Neutrophil (primary cell): ENCODE measurements around the gene JTB.
"Not testable (repeated sequence)": the region's sequence is repeated elsewhere in the genome, so short reads cannot be mapped to it uniquely, and the experiment has no call there.

ENCODE experiments used
- H3K27ac ChIP-seq: fragments of 200-600 bp; sonication (generic); 2 replicates; pipeline ENCODE4 v1.5.1; 2016; ENCODE audit warnings: mild to moderate bottlenecking, moderate library complexity
- H3K27me3 ChIP-seq: fragments of 200-600 bp; sonication (generic); 2 replicates; pipeline ENCODE4 v1.6.0; 2016; ENCODE audit warnings: mild to moderate bottlenecking
- H3K36me3 ChIP-seq: fragments of 200-600 bp; sonication (generic); 2 replicates; pipeline ENCODE4 v1.5.1; 2017
- H3K4me1 ChIP-seq, 2 experiments: fragments of 200-600 bp in 1 of 2; sonication (generic) in 1 of 2; 1 replicate in 1 of 2; 2 replicates in 1 of 2; pipeline versions ENCODE4 v1.5.1 to v1.6.1; 2013 to 2016; ENCODE audit warnings: low read depth in 1 of 2, low read length in 1 of 2, mild to moderate bottlenecking in 1 of 2, moderate library complexity in 1 of 2; ENCODE audit not compliant: control insufficient read depth in 1 of 2, insufficient read depth in 1 of 2
- H3K4me3 ChIP-seq, 2 experiments: fragments of 200-600 bp in 1 of 2; sonication (generic) in 1 of 2; 1 replicate in 1 of 2; 2 replicates in 1 of 2; pipeline ENCODE4 v1.5.1; 2013 to 2016; ENCODE audit warnings: low read depth in 1 of 2, low read length in 1 of 2, mild to moderate bottlenecking in 1 of 2, moderate library complexity in 1 of 2
- H3K9me3 ChIP-seq: fragments of 200-600 bp; sonication (generic); 2 replicates; pipeline ENCODE4 v1.5.1; 2016
- TF ChIP-seq, protein P1 (sequence below): fragments of 200-600 bp; sonication (generic); IDR thresholded peaks from 2 replicates; pipeline ENCODE4 v1.5.1; 2016; ENCODE audit warnings: antibody characterized with exemption

JTB gene

DNA sequence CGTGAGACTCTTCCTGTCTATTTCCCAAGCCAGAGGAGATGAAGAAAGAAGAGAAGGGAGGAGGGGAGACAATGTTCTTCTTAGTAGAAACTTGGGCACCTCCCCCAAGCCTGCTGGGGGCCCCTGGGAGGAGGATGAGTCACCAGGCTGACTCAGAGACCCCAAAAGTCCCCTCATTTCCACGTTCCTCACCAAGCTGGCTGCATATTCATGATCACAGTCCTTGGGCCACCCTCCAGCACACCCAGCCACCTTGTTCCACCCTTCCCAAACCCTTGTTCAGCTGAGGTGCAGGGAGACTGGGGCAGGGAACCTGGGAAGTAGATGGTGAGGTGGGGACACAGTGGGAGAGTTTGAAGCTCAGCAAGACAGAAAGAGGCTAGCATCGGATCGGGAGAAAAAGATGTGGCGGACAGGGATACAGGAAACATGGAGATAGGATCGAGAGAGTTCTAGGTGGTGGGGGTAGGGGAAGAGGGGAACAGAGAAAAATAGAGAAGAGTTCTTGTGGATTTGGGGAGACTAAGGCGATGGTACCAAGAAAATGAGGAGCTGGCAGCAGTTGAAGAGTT is 8.0 kb upstream of the JTB start:
- TF ChIP-seq, protein P1, sequence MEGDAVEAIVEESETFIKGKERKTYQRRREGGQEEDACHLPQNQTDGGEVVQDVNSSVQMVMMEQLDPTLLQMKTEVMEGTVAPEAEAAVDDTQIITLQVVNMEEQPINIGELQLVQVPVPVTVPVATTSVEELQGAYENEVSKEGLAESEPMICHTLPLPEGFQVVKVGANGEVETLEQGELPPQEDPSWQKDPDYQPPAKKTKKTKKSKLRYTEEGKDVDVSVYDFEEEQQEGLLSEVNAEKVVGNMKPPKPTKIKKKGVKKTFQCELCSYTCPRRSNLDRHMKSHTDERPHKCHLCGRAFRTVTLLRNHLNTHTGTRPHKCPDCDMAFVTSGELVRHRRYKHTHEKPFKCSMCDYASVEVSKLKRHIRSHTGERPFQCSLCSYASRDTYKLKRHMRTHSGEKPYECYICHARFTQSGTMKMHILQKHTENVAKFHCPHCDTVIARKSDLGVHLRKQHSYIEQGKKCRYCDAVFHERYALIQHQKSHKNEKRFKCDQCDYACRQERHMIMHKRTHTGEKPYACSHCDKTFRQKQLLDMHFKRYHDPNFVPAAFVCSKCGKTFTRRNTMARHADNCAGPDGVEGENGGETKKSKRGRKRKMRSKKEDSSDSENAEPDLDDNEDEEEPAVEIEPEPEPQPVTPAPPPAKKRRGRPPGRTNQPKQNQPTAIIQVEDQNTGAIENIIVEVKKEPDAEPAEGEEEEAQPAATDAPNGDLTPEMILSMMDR = no peak
- H3K27ac ChIP-seq = peak overlapping the region; percentile 68
- no peaks in the 10 kb centered on the region for H3K9me3 ChIP-seq
- no peaks in the 10 kb centered on the region for H3K36me3 ChIP-seq
- peak overlapping the region; percentile 43 to 58 for H3K4me3 ChIP-seq
- no peaks in the 10 kb centered on the region for H3K27me3 ChIP-seq
- H3K4me1 ChIP-seq = peaks cover 33 to 39% of the 10 kb centered on the region in 2 experiments

DNA sequence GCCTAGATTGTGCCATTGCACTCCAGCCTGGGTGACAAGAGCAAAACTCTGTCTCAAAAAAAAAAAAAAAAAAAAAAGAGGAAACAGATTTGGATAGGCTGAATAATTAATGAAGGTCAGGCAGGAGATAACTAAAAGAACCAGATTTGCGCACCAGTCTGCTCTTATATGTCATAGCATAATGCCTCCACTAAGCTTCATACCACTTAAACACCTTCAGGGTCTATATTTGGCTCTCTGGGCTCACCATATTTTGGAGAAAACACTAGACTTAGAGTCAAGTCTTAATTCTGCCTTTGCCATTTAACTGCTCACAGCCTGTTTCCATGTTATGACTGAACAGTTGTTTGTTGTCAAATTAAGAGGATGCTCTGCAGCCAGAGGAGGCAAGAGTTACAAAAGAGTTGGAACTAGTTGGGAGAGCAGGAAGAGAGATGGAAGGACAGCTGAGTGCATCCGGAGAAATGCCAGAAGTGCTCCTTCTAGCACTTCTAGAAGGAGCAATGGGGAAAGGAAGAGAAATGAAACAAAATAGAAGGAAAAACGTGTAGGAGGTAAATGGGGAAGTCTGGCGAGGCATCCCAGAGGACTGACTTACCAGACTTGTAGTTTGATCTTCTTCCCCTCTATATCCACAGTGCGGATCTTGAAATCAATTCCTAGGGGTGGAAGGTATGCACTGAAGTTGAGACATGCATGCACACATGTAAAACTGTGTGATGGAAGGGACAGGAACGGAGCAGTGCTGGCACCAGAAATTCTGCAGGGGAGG is 6.8 kb upstream of the JTB start:
- H3K4me3 ChIP-seq = no peak overlapping the region
- H3K4me1 ChIP-seq = peaks cover 27 to 34% of the 10 kb centered on the region in 2 experiments
- peak overlapping the region; percentile 68 for H3K27ac ChIP-seq
- H3K9me3 ChIP-seq = no peaks in the 10 kb centered on the region
- TF ChIP-seq, protein P1 = no peak
- H3K36me3 ChIP-seq = no peaks in the 10 kb centered on the region
- no peaks in the 10 kb centered on the region for H3K27me3 ChIP-seq

DNA sequence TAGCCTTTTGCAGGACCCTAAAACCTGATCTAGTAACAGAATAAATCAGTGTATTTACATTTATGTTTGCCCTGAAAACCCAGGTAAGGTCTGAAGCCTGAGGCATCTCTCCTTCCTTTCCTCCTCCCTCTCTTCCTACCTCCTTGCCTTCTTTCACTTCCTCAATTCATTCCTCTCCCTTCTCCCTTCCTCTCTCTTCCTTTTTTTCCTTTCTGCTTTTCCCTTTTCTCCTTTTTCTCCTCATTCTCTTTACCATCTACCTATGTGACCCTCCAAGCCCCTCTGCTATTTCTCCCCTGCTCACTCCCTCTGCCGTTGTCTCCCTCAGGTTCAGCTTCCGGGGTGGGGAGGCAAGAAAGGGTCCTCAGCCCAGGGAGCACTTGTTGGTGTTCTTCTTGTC is 4.3 kb upstream of the JTB start:
- peaks cover 32 to 41% of the 10 kb centered on the region in 2 experiments for H3K4me1 ChIP-seq
- not testable (repeated sequence) for H3K27me3 ChIP-seq, H3K9me3 ChIP-seq, H3K4me3 ChIP-seq, H3K36me3 ChIP-seq
- peak overlapping the region; percentile 25 for H3K27ac ChIP-seq

DNA sequence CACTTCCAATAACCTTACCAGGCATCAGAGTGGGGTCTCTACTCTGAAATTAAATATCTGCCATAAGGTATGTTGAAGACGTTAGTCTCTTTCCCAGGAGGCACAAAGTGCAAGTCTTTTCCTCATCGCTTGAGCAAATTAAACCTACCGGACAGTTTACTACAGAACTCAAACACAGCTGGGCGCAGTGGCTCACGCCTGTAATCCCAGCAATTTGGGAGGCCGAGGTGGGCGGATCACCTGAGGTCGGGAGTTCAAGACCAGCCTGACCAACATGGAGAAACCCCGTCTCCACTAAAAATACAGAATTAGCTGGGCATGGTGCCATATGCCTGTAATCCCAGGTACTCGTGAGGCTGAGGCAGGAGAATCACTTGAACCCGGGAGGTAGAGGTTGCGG is 1.6 kb upstream of the JTB start:
- H3K36me3 ChIP-seq = peaks cover 21% of the 10 kb centered on the region
- H3K27me3 ChIP-seq, H3K4me3 ChIP-seq, H3K9me3 ChIP-seq, H3K27ac ChIP-seq: not testable (repeated sequence)
- H3K4me1 ChIP-seq = peaks cover 20 to 25% of the 10 kb centered on the region in 2 experiments

DNA sequence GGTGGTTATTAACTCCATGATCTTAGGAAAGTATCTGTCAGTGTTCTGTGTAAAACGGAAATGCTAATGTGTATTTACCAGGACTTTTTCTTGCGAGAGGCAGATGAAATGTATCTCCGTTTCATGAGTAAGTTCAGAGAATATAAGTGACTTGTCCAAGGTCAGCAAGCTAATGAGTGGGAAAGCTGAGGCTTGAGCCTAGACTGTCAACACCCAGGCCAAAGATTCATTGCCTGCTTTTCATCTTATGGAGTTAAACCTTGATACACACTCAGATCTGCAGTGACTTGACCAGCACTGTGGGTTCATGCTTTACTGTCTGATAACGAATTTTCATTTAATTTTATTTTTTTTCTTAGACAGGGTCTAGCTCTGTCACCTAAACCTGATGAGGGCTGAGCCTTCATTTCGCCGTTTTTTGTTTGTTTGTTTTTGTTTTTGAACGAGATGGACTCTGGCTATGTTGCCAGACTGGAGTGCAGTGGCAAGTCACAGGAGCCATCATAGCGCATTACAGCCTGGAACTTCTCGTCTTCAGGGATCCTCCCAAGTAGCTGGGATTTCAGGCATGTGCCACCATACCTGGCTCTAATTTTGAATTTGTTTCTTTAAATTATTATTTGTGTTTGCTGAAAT is 918 bp upstream of the JTB start:
- Histone ChIP-seq H3K4me1 (peaks cover 20 to 21% of the 10 kb centered on the region in 2 experiments), H3K9me3 (no peaks in the 10 kb centered on the region), H3K4me3 (peak overlapping the region; percentile 85 to 90), H3K36me3 (peaks cover 28% of the 10 kb centered on the region), H3K27ac (peak overlapping the region; percentile 75), H3K27me3 (no peaks in the 10 kb centered on the region)
- TF ChIP-seq, protein P1 = no peak

DNA sequence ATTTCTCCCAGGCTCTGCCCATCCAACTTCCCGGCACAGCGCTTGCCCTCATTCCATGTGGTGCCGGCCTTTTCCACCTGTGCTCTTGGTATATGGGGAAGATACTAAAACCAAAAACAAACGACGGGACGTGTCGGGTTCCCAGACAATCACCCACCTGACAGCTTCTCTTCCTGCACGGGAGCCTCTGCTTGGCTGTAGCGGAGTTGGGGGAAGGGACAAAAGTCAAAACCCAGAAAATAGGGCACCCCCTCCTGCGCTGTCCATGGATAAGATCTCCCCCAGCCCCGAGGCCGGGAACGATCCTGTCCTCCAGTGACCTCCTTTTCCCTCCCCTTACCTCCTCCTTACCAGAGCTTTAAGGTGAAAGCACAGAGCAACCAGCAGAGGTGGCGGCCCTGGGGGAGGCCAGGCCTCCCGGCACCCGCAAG is 640 bp downstream of the JTB start:
- TF ChIP-seq, protein P1 = no peak
- Histone ChIP-seq H3K4me1 (peaks cover 20 to 26% of the 10 kb centered on the region in 2 experiments), H3K27me3 (no peaks in the 10 kb centered on the region), H3K36me3 (peaks cover 36% of the 10 kb centered on the region), H3K27ac (peak overlapping the region; percentile 75), H3K4me3 (peak overlapping the region; percentile 85 to 90), H3K9me3 (no peaks in the 10 kb centered on the region)
